GM13977 (cell line): Measurements from ENCODE around the gene APOBEC4.

Experiments used
- DNase-seq: peaks from one replicate; pipeline ENCODE4 v3.0.0; 2012; ENCODE audit warnings: low spot score
- in situ Hi-C: fragments of 300-500 bp; cut with MboI; formaldehyde crosslinking; loops from one replicate; pipeline ENCODE4 v1.12.0; 2022; ENCODE audit warnings: low sequenced_read_pairs, low pct_unique_long_range_greater_than_20kb, mixed read lengths, inconsistent platforms; ENCODE audit not compliant: unreplicated experiment
- TF ChIP-seq, protein P1 (sequence below): IDR thresholded peaks from 2 replicates; pipeline ENCODE4 v1.5.1; 2012; ENCODE audit warnings: mild to moderate bottlenecking, control low read depth; ENCODE audit not compliant: insufficient read depth; ENCODE audit errors: extremely low read depth, missing control alignments

The APOBEC4 gene, protein sequence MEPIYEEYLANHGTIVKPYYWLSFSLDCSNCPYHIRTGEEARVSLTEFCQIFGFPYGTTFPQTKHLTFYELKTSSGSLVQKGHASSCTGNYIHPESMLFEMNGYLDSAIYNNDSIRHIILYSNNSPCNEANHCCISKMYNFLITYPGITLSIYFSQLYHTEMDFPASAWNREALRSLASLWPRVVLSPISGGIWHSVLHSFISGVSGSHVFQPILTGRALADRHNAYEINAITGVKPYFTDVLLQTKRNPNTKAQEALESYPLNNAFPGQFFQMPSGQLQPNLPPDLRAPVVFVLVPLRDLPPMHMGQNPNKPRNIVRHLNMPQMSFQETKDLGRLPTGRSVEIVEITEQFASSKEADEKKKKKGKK

GRCh38 chr1:183652547-183653461 lies at the start of gene APOBEC4:
TSS of gene APOBEC4 (minus strand) at chr1:183653316. CDS start at chr1:183648781, 4,535 bp downstream.
- DNase-seq, result no peak
- in situ Hi-C loops, result no loop called here
- TF ChIP-seq, protein P1, sequence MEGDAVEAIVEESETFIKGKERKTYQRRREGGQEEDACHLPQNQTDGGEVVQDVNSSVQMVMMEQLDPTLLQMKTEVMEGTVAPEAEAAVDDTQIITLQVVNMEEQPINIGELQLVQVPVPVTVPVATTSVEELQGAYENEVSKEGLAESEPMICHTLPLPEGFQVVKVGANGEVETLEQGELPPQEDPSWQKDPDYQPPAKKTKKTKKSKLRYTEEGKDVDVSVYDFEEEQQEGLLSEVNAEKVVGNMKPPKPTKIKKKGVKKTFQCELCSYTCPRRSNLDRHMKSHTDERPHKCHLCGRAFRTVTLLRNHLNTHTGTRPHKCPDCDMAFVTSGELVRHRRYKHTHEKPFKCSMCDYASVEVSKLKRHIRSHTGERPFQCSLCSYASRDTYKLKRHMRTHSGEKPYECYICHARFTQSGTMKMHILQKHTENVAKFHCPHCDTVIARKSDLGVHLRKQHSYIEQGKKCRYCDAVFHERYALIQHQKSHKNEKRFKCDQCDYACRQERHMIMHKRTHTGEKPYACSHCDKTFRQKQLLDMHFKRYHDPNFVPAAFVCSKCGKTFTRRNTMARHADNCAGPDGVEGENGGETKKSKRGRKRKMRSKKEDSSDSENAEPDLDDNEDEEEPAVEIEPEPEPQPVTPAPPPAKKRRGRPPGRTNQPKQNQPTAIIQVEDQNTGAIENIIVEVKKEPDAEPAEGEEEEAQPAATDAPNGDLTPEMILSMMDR, result no peak

DNA sequence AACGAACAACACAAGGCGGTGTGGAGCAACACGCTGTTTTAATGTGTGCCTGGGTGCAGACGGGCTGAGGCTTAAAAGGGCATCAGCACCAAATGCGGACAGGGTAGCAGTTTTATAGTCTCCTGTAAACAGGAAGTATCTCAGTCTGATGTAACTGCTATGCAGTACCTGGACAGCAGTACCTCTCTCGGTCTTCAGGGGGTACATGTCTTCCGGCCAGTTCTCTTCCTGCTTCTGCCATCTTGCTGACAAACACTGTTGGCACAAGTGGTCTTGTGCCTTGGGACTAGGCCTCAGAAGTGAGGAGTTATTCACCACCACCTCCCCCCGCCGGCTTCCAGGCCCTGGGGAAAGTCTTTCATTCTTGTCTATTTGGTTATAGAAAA lies 49.7 kb upstream of the APOBEC4 start:
- no peak for DNase-seq
- TF ChIP-seq, protein P1, result no peak
- in situ Hi-C loops, result no loop called here

DNA sequence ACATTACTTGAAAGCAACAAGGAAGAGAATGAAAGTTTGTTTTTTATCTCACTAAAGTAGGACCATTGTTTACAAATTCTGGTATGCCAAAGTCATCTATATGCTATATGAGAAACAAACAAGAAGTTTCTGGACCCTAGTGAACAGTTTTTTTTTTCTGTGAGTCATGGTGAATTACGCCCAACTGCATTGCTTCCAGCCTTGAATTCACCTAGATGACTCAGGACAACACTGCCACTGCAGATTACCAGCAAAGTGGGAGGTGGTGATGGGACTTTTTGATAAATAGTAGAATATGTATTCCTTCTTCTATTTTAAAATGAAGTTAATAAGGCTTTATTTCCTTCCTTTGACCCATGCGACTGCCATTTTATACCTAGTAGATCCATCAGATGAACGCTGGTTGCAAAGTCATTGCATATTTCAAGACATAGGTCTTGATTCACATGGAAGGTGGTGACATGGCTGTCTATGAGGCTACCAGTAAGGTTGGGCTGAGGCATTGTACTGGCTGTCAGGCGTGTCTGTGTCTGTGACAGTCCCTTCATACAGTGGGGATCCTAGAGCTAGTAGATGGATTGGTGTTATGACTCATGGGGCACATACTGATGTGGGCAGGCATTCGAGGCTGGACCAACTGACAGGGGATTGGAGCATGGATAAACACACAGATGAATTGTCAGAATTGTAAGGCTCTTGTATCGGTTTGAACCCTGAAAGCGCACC lies 49.1 kb upstream of the APOBEC4 start:
- in situ Hi-C loops, result no loop called here
- TF ChIP-seq, protein P1, result no peak
- DNase-seq, result no peak

GRCh38 chr1:183699616-183700160 lies 46.6 kb upstream of the APOBEC4 start:
- in situ Hi-C loops, result loop anchor here (10.0 kb wide), 1 partner anchor 85 kb away; no protein-coding TSS in a partner anchor
- TF ChIP-seq, protein P1, result no peak
- no peak for DNase-seq

DNA sequence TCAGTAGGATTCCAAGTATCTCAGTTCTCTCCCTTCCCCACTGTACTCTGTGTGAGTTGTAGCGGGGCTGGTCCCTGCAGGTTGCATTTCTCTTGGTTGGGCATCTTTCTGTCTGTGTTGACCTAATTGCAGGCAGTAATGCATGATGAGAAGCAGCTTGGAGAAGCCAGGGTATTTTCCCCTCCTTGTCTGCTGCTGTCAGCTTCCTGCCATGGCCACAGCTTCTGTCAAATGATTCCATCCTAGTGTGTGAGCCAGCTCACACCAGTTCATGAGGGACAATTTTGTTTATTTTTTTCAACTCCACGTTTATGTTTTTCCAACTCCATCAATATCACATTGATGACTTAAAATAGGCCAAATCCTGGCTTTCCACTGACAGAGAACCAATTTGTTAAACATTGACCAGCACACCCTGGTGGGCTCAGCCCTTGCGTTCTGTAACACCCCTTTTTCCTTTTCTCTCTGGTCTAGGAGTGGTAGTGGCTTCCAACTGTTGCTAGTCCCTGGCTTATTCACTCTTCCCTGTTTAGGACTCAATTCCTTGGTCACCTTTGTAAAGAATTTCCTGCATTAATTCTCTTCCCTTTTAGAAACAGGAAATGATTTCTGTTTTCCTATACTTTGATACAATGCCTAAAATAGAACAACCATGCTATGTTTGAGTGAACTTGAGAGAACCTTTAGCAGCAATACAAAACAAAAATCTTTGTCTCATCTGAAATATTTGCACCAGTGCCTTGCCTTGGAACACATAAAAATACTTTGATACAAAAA lies 44.9 kb upstream of the APOBEC4 start:
- in situ Hi-C loops, result loop anchor here (10.0 kb wide), 1 partner anchor 87 kb away; no protein-coding TSS in a partner anchor
- no peak for DNase-seq
- TF ChIP-seq, protein P1, result no peak
